ENCODE measurements around the gene RTN1. TPM values are rescaled to one million over a fixed set of nuclear protein-coding genes. Genes with fewer than 3 reads are reported as not detected.
A peak's percentile ranks its signal among the peaks of the same experiment; 100 is the strongest.

The RTN1 gene
- total RNA-seq, 1 donor from 2014 or later, result 11.1 TPM

DNA sequence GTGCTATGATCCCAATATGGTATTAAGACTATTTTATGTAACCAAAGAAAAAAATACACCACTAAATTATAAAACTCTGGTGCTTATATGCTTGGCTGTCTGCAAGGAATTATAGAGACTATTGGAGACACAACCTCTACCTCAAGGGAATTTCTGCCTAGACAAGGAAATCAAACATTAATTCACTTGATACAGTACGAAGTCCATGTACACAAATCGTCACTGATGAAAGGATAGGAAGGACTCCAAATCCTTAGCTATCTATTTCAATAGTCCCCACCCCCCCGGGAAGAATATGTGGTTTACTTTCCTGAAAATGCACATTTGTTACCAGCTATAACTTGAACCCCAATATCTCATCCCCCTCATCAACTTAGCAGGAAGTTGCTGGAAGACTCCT, 21.9 kb downstream of the RTN1 start:
- Mint-ChIP-seq H3K27ac (no peak overlapping the region), H3K9me3 (no peaks in the 10 kb centered on the region), H3K4me1 (ENCODE audit: unreplicated experiment) (no peaks in the 10 kb centered on the region), H3K27me3 (peaks cover 15% of the 10 kb centered on the region), H3K4me3 (no peak overlapping the region), H3K36me3 (no peaks in the 10 kb centered on the region)
- TF ChIP-seq, protein P1, sequence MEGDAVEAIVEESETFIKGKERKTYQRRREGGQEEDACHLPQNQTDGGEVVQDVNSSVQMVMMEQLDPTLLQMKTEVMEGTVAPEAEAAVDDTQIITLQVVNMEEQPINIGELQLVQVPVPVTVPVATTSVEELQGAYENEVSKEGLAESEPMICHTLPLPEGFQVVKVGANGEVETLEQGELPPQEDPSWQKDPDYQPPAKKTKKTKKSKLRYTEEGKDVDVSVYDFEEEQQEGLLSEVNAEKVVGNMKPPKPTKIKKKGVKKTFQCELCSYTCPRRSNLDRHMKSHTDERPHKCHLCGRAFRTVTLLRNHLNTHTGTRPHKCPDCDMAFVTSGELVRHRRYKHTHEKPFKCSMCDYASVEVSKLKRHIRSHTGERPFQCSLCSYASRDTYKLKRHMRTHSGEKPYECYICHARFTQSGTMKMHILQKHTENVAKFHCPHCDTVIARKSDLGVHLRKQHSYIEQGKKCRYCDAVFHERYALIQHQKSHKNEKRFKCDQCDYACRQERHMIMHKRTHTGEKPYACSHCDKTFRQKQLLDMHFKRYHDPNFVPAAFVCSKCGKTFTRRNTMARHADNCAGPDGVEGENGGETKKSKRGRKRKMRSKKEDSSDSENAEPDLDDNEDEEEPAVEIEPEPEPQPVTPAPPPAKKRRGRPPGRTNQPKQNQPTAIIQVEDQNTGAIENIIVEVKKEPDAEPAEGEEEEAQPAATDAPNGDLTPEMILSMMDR (conservative IDR thresholded peaks at IDR 0.05), result no peak
- no peak for DNase-seq (ENCODE audit: extremely low spot score, unreplicated experiment)

DNA sequence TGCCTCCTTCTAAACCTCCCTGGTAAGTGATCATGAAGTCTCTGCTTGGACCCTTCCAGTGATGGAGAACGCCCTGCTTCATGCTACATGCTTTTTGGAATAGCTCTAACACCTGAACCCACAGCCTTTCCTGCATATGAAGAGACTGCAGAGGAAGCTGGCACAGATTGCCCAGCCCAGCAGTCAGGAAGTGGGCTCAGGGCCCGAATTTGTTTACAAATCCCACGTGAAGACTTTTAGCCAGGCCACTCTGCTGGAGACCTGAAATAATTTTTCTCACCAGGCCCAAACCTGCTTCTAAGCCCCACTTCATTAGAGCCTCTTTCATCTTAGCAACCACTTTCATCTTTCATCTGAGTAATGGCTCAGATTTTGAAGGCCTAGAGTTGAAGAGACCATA, 22.9 kb downstream of the RTN1 start:
- Mint-ChIP-seq H3K36me3 (no peaks in the 10 kb centered on the region), H3K4me1 (ENCODE audit: unreplicated experiment) (no peaks in the 10 kb centered on the region), H3K9me3 (no peaks in the 10 kb centered on the region), H3K4me3 (no peak overlapping the region), H3K27ac (no peak overlapping the region), H3K27me3 (peaks cover 17% of the 10 kb centered on the region)
- DNase-seq (ENCODE audit: extremely low spot score, unreplicated experiment), result no peak
- TF ChIP-seq, protein P1 (conservative IDR thresholded peaks at IDR 0.05), result no peak

DNA sequence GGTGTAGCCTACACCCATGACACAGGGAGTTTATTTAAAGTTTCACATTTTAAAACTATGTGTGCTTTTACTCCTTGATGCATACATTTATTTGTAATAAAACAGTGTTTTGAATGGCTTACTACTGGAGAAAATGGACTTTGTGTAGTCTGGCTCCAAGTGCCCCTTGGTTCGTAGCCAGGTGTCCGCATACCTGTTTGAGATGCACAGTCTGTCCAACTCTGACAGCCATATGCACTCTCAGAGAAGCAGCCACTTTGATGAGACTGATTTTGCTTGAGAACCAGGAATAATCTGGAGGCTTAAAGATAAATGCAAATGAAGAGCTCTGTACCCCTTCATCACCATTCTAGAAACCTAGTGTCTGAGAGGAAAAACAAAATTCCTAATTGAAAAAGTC, 24.0 kb downstream of the RTN1 start:
- Mint-ChIP-seq H3K27me3 (peaks cover 17% of the 10 kb centered on the region), H3K4me3 (no peak overlapping the region), H3K27ac (no peak overlapping the region), H3K36me3 (no peaks in the 10 kb centered on the region), H3K9me3 (no peaks in the 10 kb centered on the region), H3K4me1 (ENCODE audit: unreplicated experiment) (no peaks in the 10 kb centered on the region)
- no peak for DNase-seq (ENCODE audit: extremely low spot score, unreplicated experiment)
- TF ChIP-seq, protein P1 (conservative IDR thresholded peaks at IDR 0.05), result no peak

DNA sequence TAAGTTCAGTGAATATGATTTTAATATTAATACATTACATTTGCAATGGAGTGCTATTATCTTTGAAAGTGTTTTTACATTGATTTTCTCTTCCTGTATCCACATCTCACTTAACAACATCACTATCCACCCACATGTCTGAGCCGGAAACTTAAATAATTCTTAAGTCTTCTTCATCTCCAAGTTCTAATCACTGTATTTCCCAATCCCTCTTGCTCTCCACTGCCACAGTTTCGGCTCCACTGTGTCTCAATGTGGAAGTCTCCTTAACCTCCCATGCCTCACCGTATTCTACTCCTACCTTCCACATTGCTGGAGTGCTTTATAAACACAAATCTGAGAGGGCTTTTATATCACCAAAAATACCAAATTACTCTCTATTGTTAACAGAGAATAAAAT, 25.3 kb downstream of the RTN1 start:
- Mint-ChIP-seq H3K4me1 (ENCODE audit: unreplicated experiment) (no peaks in the 10 kb centered on the region), H3K4me3 (no peak overlapping the region), H3K27me3 (peaks cover 17% of the 10 kb centered on the region), H3K9me3 (no peaks in the 10 kb centered on the region), H3K36me3 (no peaks in the 10 kb centered on the region), H3K27ac (peak overlapping the region; percentile 5)
- TF ChIP-seq, protein P1 (conservative IDR thresholded peaks at IDR 0.05), result no peak
- DNase-seq (ENCODE audit: extremely low spot score, unreplicated experiment), result no peak

DNA sequence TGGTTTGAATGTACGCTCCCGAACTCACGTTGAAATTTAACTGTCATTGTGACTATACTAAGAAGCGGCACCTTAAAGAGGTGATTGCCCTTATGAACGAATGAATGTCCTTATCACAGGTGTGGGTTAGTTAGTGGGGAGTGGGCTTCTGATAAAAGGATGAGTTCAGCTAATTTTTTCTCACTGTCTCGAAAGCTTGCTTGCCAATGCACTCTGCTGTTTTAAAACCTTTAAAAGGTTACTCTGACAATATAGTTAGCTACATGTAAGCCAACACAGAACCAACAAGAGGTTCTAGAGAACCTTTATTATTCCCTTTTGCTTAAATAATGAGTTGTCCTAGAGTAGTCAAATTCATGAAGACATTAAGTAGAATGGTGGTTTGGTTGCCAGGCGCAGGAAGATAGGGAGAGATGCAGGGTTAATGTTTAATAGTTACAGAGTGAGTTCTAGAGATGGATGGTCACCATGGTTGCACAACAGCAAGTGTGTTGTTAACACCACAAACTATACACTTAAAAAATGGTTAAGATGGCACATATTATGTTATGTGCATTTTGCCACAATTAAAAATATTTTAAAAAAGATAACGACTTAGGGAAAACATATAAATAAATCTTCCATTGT, 26.3 kb downstream of the RTN1 start:
- TF ChIP-seq, protein P1 (conservative IDR thresholded peaks at IDR 0.05), result no peak
- no peaks in the 10 kb centered on the region for H3K36me3 Mint-ChIP-seq
- H3K4me1 Mint-ChIP-seq (ENCODE audit: unreplicated experiment), result no peaks in the 10 kb centered on the region
- no peaks in the 10 kb centered on the region for H3K9me3 Mint-ChIP-seq
- H3K4me3 Mint-ChIP-seq, result no peak overlapping the region
- peaks cover 17% of the 10 kb centered on the region for H3K27me3 Mint-ChIP-seq
- no peak for DNase-seq (ENCODE audit: extremely low spot score, unreplicated experiment)
- peak overlapping the region; percentile 51 for H3K27ac Mint-ChIP-seq

DNA sequence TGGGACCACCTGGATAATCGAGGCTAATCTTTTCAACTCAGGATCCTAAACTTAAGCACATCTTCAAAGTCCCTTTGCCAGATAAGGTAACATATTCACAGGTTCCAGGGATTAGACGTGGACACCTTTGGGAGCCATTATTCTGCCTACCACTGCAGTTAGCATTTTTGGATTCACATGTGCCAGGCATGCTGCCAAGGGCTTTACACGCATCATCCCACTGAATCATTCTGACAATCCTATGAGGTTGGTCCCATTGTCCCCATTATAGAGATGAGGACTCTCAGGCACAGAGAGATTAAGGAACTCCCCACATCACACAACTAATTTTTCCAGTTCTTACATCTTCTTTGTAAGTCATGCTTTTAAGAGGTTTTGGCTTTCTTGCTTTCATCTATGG, 34.5 kb downstream of the RTN1 start:
- no peak for DNase-seq (ENCODE audit: extremely low spot score, unreplicated experiment)
- no peaks in the 10 kb centered on the region for H3K36me3 Mint-ChIP-seq
- peaks cover 4% of the 10 kb centered on the region for H3K4me1 Mint-ChIP-seq (ENCODE audit: unreplicated experiment)
- peaks cover 13% of the 10 kb centered on the region for H3K27me3 Mint-ChIP-seq
- H3K9me3 Mint-ChIP-seq, result no peaks in the 10 kb centered on the region
- no peak overlapping the region for H3K27ac Mint-ChIP-seq
- TF ChIP-seq, protein P1 (conservative IDR thresholded peaks at IDR 0.05), result no peak
- H3K4me3 Mint-ChIP-seq, result no peak overlapping the region

Measured in type B pancreatic cell (in vitro differentiated cells).